Activated CD4-positive, alpha-beta memory T cell treated with anti-CD3 and anti-CD28 coated beads, Interleukin-2, amount 10 ng/mL, durations not matched to agents 7 days and 5 days (primary cell): Measurements from ENCODE around the gene RHOG. TPM values are rescaled to one million over a fixed set of nuclear protein-coding genes. Genes with fewer than 3 reads are reported as not detected.

Source experiments
- CTCF ChIA-PET: fragments of 350-600 bp; sonication (Branson Sonifier 250); formaldehyde crosslinking; loops from one replicate; lab custom pipeline; 2021; ENCODE audit warnings: antibody characterized with exemption, inconsistent platforms; lab: Charles Lee
- POLR2A ChIA-PET: fragments of 350-600 bp; sonication (Branson Sonifier 250); formaldehyde crosslinking; loops from one replicate; lab custom pipeline; 2021; ENCODE audit warnings: antibody characterized with exemption; lab: Charles Lee
- DNase-seq: peaks from one replicate; pipeline ENCODE4 v3.0.0-alpha.2; 2020
- H3K27ac Mint-ChIP-seq: one replicate; pipeline ENCODE4 v1.8.0; 2021; ENCODE audit warnings: mild to moderate bottlenecking, mixed read lengths
- H3K27me3 Mint-ChIP-seq: one replicate; pipeline ENCODE4 v1.8.0; 2021; ENCODE audit warnings: mixed read lengths
- H3K36me3 Mint-ChIP-seq: one replicate; pipeline ENCODE4 v1.8.0; 2021; ENCODE audit warnings: low read depth, mixed read lengths
- H3K4me1 Mint-ChIP-seq: one replicate; pipeline ENCODE4 v1.8.0; 2021; ENCODE audit warnings: mixed read lengths
- H3K4me3 Mint-ChIP-seq: one replicate; pipeline ENCODE4 v1.8.0; 2021; ENCODE audit warnings: mild to moderate bottlenecking, mixed read lengths
- H3K9me3 Mint-ChIP-seq: one replicate; pipeline ENCODE4 v1.8.0; 2021; ENCODE audit warnings: mixed read lengths
- total RNA-seq, 2 experiments: library from RNA; stranded (reverse); gene quantifications; one replicate each; pipeline ENCODE4 v1.2.3, GENCODE V29; 2021

Gene RHOG
- total RNA-seq, 2 experiments from 2014 or later: 192 to 201 TPM

DNA sequence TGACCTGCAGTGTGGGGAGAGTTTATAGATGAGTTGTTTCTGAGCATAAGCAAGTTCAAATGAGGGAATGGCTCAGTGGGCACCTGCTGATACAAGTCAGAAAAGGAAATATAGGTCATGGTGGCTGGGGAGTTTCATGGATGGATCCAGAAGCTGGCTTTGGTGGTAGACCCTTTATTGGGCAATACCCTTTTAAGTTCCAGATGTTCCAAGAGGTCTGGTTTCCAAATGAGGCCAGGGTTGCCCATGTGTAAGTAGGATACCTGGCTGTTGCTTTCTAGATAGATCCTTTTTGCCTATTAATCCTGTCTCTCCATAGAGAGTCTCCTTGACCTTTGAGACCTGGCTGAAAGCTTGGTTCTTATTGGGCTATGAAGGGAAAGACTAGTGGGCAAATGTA, 16.9 kb upstream of the RHOG start:
- Mint-ChIP-seq H3K27me3 (no peaks in the 10 kb centered on the region), H3K9me3 (no peaks in the 10 kb centered on the region), H3K4me3 (peak overlapping the region; percentile 97), H3K4me1 (peaks cover 69% of the 10 kb centered on the region), H3K27ac (peak overlapping the region; percentile 68), H3K36me3 (peaks cover 41% of the 10 kb centered on the region)
- ChIA-PET POLR2A (interaction anchor here (0.6 to 15.0 kb wide), 6 partner anchors 14 to 234 kb away, joined by 3 to 639 read pairs (median 8); partner anchors contain the start of gene RHOG), CTCF (interaction anchor here (0.6 to 11.3 kb wide), 9 partner anchors 8 to 252 kb away, joined by 3 to 222 read pairs (median 4); partner anchors contain the start of gene RHOG)
- no peak for DNase-seq

DNA sequence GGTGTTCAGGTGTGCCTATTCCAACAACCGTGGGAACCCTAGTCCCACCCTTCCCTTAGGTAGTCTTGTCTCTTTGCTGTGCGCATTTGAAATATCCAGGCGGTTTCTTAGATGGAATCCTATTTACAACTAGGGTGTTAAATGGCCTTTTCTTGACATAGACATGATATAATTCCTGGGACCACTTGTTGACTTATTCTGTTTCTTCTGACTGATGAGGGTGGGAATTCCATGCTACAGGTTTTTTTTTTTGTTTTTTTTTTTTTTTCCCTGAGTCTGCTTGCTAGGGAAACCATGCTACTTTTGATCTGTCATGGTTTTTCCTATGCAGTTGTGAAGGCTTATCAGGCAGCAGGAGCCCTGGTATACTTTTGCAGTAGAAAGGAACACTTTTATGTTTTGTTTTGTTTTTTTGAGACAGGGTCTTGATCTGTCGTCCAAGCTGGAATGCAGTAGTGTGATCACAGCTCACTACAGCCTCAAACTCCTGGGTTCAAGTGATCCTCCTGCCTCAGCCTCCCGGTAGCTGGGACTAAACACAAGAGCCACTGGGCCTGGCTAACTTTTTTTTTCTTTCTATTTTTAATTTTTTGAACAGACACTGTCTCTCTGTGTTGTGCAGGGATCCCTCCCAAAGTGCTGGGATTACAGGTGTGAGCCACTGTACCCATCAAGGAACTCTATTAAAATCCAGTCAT, 16.2 kb upstream of the RHOG start:
- Mint-ChIP-seq H3K36me3 (peaks cover 36% of the 10 kb centered on the region), H3K27me3 (no peaks in the 10 kb centered on the region), H3K27ac (peak overlapping the region; percentile 94), H3K9me3 (no peaks in the 10 kb centered on the region), H3K4me1 (peaks cover 68% of the 10 kb centered on the region), H3K4me3 (peak overlapping the region; percentile 97)
- no peak for DNase-seq
- CTCF ChIA-PET: interaction anchor here (1.0 to 19.4 kb wide), 11 partner anchors 15 to 231 kb away, joined by 3 to 554 read pairs (median 16); partner anchors contain the start of gene RHOG
- POLR2A ChIA-PET: interaction anchor here (0.6 to 15.0 kb wide), 9 partner anchors 14 to 237 kb away, joined by 4 to 639 read pairs (median 27); partner anchors contain the start of genes RHOG and RRM1

DNA sequence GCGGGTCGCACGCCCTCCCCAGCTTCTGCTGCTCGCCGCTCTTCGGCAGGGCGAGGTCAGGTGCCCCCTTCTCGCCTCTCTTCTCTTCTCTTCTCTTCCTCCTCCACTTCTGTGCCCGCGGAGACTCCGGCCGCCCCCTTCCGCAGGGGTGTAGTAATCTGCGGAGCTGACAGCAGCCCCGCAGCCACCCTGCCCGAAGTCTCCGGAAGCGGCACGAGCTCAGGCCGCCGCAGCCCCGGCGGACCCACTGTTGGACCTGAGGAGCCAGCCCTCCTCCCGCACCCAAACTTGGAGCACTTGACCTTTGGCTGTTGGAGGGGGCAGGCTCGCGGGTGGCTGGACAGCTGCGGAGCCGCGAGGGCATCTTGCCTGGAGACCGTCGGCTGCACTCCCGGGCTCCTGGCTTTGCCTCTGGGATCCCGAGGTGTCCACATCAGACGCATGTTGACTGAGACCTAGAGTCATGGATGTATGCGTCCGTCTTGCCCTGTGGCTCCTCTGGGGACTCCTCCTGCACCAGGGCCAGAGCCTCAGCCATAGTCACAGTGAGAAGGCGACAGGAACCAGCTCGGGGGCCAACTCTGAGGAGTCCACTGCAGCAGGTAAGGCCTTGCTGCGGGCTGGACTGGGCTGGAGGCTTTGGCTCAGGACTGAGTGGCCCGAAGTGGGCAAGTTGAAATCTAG, 15.2 kb upstream of the RHOG start:
- Mint-ChIP-seq H3K4me3 (peak overlapping the region; percentile 97), H3K36me3 (peaks cover 33% of the 10 kb centered on the region), H3K4me1 (peaks cover 63% of the 10 kb centered on the region), H3K27me3 (no peaks in the 10 kb centered on the region), H3K27ac (peak overlapping the region; percentile 94), H3K9me3 (no peaks in the 10 kb centered on the region)
- DNase-seq: peak; percentile 67
- POLR2A ChIA-PET: interaction anchor here (0.9 to 15.0 kb wide), 28 partner anchors 15 to 238 kb away, joined by 3 to 639 read pairs (median 11); partner anchors contain the start of genes NUP98, PGAP2, RHOG and RRM1
- CTCF ChIA-PET: interaction anchor here (0.8 to 19.4 kb wide), 35 partner anchors 18 to 243 kb away, joined by 3 to 554 read pairs (median 10); partner anchors contain the start of genes NUP98, PGAP2, RHOG and RRM1

GRCh38 chr11:3854977-3855807, 14.4 kb upstream of the RHOG start, which contains the start of gene STIM1:
Gene STIM1, plus strand, starts transcription at chr11:3855664. Its CDS starts 607 bp downstream, at chr11:3856271.
- CTCF ChIA-PET: interaction anchor here (0.6 to 19.4 kb wide), 59 partner anchors 17 to 279 kb away, joined by 3 to 554 read pairs (median 8); partner anchors contain the start of genes NUP98, PGAP2, RHOG and RRM1
- Mint-ChIP-seq H3K4me1 (peaks cover 56% of the 10 kb centered on the region), H3K36me3 (peaks cover 30% of the 10 kb centered on the region), H3K27me3 (no peaks in the 10 kb centered on the region), H3K4me3 (peak within 1 kb of the TSS; percentile 97), H3K27ac (peak within 1 kb of the TSS; percentile 100), H3K9me3 (no peaks in the 10 kb centered on the region)
- POLR2A ChIA-PET: interaction anchor here (0.7 to 15.0 kb wide), 53 partner anchors 14 to 278 kb away, joined by 3 to 639 read pairs (median 5); partner anchors contain the start of genes NUP98, PGAP2, RHOG and RRM1
- peak; percentile 98 for DNase-seq

GRCh38 chr11:3854660-3854976, 13.9 kb upstream of the RHOG start:
- no peaks in the 10 kb centered on the region for H3K27me3 Mint-ChIP-seq

DNA sequence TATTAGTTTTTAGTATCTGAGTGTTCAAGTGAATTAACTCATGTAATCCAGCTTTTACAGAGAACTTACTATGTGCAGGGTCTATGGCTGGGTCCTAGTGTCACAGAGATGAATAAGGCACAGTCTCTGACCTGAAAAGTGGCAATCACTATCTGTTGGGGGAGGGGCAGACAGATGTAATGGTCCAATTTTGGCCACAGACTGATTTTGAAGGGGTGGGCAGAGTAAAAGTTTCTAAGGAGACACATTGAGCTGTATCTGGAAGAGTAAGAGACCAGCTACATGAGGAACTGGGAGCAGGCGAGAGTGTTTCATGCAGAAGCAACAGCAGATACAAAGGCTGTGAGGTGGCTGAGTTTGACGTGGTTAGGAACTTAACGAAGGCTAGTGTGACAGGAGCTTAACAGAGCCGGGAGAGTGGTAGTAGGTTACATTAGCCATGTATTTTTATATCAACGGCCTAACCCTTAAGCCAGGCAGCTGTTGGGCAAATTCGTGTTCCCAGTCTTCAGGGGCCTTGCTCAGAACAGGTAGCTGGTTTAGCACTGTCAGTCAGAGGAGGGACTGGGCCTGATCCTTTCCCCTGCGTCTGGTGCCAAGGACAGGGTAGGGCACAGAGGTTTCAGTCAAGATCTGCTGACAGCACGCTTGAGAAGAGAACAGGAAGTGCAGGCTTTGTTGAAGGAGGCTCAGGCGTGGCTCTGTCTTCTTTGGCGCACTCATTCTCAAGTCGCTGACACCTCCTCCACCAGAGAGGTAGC, 13.3 kb upstream of the RHOG start:
- ChIA-PET POLR2A (interaction anchor here (0.7 to 15.0 kb wide), 45 partner anchors 13 to 279 kb away, joined by 3 to 639 read pairs (median 6); partner anchors contain the start of genes NUP98, PGAP2, RHOG and RRM1), CTCF (interaction anchor here (0.6 to 19.4 kb wide), 56 partner anchors 9 to 280 kb away, joined by 3 to 554 read pairs (median 8); partner anchors contain the start of genes NUP98, PGAP2, RHOG and RRM1)
- Mint-ChIP-seq H3K9me3 (no peaks in the 10 kb centered on the region), H3K36me3 (peaks cover 27% of the 10 kb centered on the region), H3K27me3 (peaks cover 2% of the 10 kb centered on the region), H3K4me3 (peak overlapping the region; percentile 82), H3K4me1 (peaks cover 49% of the 10 kb centered on the region), H3K27ac (peak overlapping the region; percentile 100)
- DNase-seq: peak; percentile 81

More at GRCh38 chr11:3854660-3854976, 13.9 kb upstream of the RHOG start:
- ChIA-PET CTCF (interaction anchor here (0.6 to 19.4 kb wide), 56 partner anchors 8 to 280 kb away, joined by 3 to 554 read pairs (median 8); partner anchors contain the start of genes NUP98, PGAP2, RHOG and RRM1), POLR2A (interaction anchor here (0.7 to 15.0 kb wide), 50 partner anchors 14 to 278 kb away, joined by 3 to 639 read pairs (median 6); partner anchors contain the start of genes NUP98, PGAP2, RHOG and RRM1)
- peak overlapping the region; percentile 100 for H3K27ac Mint-ChIP-seq
- no peak for DNase-seq
- H3K4me3 Mint-ChIP-seq: peak overlapping the region; percentile 82
- H3K9me3 Mint-ChIP-seq: no peaks in the 10 kb centered on the region
- H3K4me1 Mint-ChIP-seq: peaks cover 50% of the 10 kb centered on the region
- H3K36me3 Mint-ChIP-seq: peaks cover 30% of the 10 kb centered on the region

DNA sequence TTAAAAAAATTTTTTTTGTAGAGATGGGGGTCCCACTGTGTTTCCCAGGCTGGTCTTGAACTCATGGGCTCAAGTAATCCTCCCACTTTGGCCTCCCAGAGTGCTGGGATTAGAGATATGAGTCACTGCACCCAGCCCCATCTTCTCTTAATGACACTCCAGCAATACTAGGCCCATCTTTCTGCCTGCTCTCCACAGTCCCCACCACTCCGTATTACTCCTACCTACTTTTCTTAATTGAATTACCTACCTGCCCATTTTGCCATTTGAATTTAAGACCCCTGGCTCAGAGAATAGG, 12.7 kb upstream of the RHOG start:
- Mint-ChIP-seq H3K9me3 (no peaks in the 10 kb centered on the region), H3K4me3 (peak overlapping the region; percentile 82), H3K4me1 (peaks cover 45% of the 10 kb centered on the region), H3K36me3 (peaks cover 24% of the 10 kb centered on the region), H3K27ac (peak overlapping the region; percentile 100), H3K27me3 (peaks cover 3% of the 10 kb centered on the region)
- ChIA-PET CTCF (interaction anchor here (1.0 to 19.4 kb wide), 24 partner anchors 10 to 255 kb away, joined by 3 to 554 read pairs (median 16); partner anchors contain the start of genes PGAP2, RHOG and RRM1), POLR2A (interaction anchor here (1.1 to 15.0 kb wide), 20 partner anchors 13 to 249 kb away, joined by 3 to 639 read pairs (median 12); partner anchors contain the start of genes NUP98, PGAP2, RHOG and RRM1)
- DNase-seq: no peak

GRCh38 chr11:3849297-3849874, 8.6 kb upstream of the RHOG start:
- CTCF ChIA-PET: interaction anchor here (0.7 to 19.4 kb wide), 35 partner anchors 10 to 256 kb away, joined by 3 to 554 read pairs (median 4); partner anchors contain the start of gene RHOG
- POLR2A ChIA-PET: interaction anchor here (0.7 to 19.7 kb wide), 10 partner anchors 5 to 248 kb away, joined by 3 to 639 read pairs (median 4); partner anchors contain the start of genes RHOG and STIM1
- no peak overlapping the region for H3K27ac Mint-ChIP-seq
- peak; percentile 48 for DNase-seq
- no peaks in the 10 kb centered on the region for H3K36me3 Mint-ChIP-seq
- no peaks in the 10 kb centered on the region for H3K9me3 Mint-ChIP-seq
- H3K4me1 Mint-ChIP-seq: peaks cover 33% of the 10 kb centered on the region
- no peak overlapping the region for H3K4me3 Mint-ChIP-seq
- H3K27me3 Mint-ChIP-seq: peaks cover 3% of the 10 kb centered on the region

GRCh38 chr11:3845670-3846069, 4.9 kb upstream of the RHOG start:
- Mint-ChIP-seq H3K4me3 (no peak overlapping the region), H3K4me1 (peaks cover 24% of the 10 kb centered on the region)
- DNase-seq: no peak

GRCh38 chr11:3845246-3845645, 4.5 kb upstream of the RHOG start:
- ChIA-PET POLR2A (interaction anchor here (1.0 to 19.7 kb wide), 2 partner anchors 9 to 10 kb away, joined by 3 to 639 read pairs; partner anchors contain the start of gene STIM1), CTCF (interaction anchor here (2.1 to 19.4 kb wide), 3 partner anchors 7 to 224 kb away, joined by 5 to 554 read pairs (median 461); partner anchors contain the start of gene STIM1)
- Mint-ChIP-seq H3K36me3 (no peaks in the 10 kb centered on the region), H3K27me3 (peaks cover 3% of the 10 kb centered on the region), H3K27ac (no peak overlapping the region), H3K4me3 (no peak overlapping the region), H3K4me1 (peaks cover 24% of the 10 kb centered on the region), H3K9me3 (no peaks in the 10 kb centered on the region)
- no peak for DNase-seq

More at GRCh38 chr11:3845670-3846069, 4.9 kb upstream of the RHOG start:
- CTCF ChIA-PET: interaction anchor here (17.4 to 19.4 kb wide), 2 partner anchors 6 to 224 kb away, joined by 461 to 554 read pairs; partner anchors contain the start of gene STIM1
- POLR2A ChIA-PET: interaction anchor here (1.0 to 19.7 kb wide), 3 partner anchors 9 to 10 kb away, joined by 3 to 639 read pairs (median 3); partner anchors contain the start of gene STIM1
- no peaks in the 10 kb centered on the region for H3K36me3 Mint-ChIP-seq
- H3K9me3 Mint-ChIP-seq: no peaks in the 10 kb centered on the region
- peaks cover 3% of the 10 kb centered on the region for H3K27me3 Mint-ChIP-seq
- no peak overlapping the region for H3K27ac Mint-ChIP-seq
